Measurements from ENCODE around the gene KRTAP19-7.

DNA sequence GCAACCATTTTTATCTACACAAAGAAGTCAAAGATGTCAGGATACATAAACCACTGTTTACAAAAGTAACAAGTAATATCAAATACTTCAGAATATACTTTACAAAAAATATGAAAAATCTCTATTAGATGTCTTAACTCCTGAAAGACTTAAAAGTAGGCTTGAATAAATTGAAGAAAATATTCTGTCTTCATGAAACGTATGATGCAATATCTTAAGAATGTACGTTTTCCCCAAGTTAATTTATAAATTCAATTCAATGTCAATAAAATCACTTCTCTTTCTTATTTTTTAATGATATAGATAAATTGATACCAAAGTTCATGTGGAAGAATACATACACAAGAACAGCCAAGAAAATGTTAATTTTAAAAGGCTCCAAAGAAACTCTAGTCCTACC is 6.0 kb downstream of the KRTAP19-7 start:
- TF ChIP-seq, protein P1, sequence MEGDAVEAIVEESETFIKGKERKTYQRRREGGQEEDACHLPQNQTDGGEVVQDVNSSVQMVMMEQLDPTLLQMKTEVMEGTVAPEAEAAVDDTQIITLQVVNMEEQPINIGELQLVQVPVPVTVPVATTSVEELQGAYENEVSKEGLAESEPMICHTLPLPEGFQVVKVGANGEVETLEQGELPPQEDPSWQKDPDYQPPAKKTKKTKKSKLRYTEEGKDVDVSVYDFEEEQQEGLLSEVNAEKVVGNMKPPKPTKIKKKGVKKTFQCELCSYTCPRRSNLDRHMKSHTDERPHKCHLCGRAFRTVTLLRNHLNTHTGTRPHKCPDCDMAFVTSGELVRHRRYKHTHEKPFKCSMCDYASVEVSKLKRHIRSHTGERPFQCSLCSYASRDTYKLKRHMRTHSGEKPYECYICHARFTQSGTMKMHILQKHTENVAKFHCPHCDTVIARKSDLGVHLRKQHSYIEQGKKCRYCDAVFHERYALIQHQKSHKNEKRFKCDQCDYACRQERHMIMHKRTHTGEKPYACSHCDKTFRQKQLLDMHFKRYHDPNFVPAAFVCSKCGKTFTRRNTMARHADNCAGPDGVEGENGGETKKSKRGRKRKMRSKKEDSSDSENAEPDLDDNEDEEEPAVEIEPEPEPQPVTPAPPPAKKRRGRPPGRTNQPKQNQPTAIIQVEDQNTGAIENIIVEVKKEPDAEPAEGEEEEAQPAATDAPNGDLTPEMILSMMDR (IDR thresholded peaks at IDR 0.05) = no peak
- no peak for TF ChIP-seq POLR2AphosphoS5 (IDR thresholded peaks at IDR 0.05; ENCODE audit: low read depth, low read length)
- no peak for TF ChIP-seq SIN3A (IDR thresholded peaks at IDR 0.05; ENCODE audit: borderline replicate concordance, insufficient read depth, low read depth, low read length)

Measured in Panc1 (cell line).